ENCODE measurements around the gene CIB1. TPM values are rescaled to one million over a fixed set of nuclear protein-coding genes. Genes with fewer than 3 reads are reported as not detected.
A peak's percentile ranks its signal among the peaks of the same experiment; 100 is the strongest.

Gene CIB1
- total and polyA plus RNA-seq, 2 experiments from 2014 or later: 53.3 to 163 TPM

GRCh38 chr15:90231028-90232017 is 2.4 kb downstream of the CIB1 start:
- H3K4me3 ChIP-seq: no peak overlapping the region
- DNase-seq (ENCODE audit: low spot score): no peak
- H3K4me1 ChIP-seq (ENCODE audit: insufficient read depth): peaks cover 23% of the 10 kb centered on the region
- H3K9me2 ChIP-seq (replicated peaks; ENCODE audit: insufficient read depth): no peaks in the 10 kb centered on the region
- H3K9me3 ChIP-seq (ENCODE audit: low read depth): no peaks in the 10 kb centered on the region
- H3K36me3 ChIP-seq (replicated peaks; ENCODE audit: insufficient read depth, low read depth): no peaks in the 10 kb centered on the region
- H4K20me1 ChIP-seq (ENCODE audit: insufficient read depth, poor library complexity, severe bottlenecking): no peaks in the 10 kb centered on the region
- H3K27me3 ChIP-seq: no peaks in the 10 kb centered on the region
- H3K27ac ChIP-seq: peak overlapping the region; percentile 94
- peaks cover 20% of the 10 kb centered on the region for H3K79me2 ChIP-seq
- H3K4me2 ChIP-seq: peak overlapping the region; percentile 84
- TF ChIP-seq EZH2 (IDR thresholded peaks at IDR 0.05; ENCODE audit: borderline replicate concordance) (no peak), EZH2phosphoT487 (IDR thresholded peaks at IDR 0.05; ENCODE audit: low read depth, severe bottlenecking, unreplicated experiment) (no peak), CTCF (IDR thresholded peaks at IDR 0.05; ENCODE audit: poor library complexity) (no peak)
- no peak overlapping the region for H2AFZ ChIP-seq
- 86% methylated on average over 27 of the region's 27 CpGs for WGBS (ENCODE audit: low lambda C conversion rate, missing lambda C conversion rate)

GRCh38 chr15:90230610-90231009 is 3.1 kb downstream of the CIB1 start:
- no peak for DNase-seq (ENCODE audit: low spot score)
- TF ChIP-seq CTCF (IDR thresholded peaks at IDR 0.05; ENCODE audit: poor library complexity) (no peak), EZH2phosphoT487 (IDR thresholded peaks at IDR 0.05; ENCODE audit: low read depth, severe bottlenecking, unreplicated experiment) (no peak), EZH2 (IDR thresholded peaks at IDR 0.05; ENCODE audit: borderline replicate concordance) (no peak)
- Histone ChIP-seq H3K79me2 (peaks cover 20% of the 10 kb centered on the region), H2AFZ (no peak overlapping the region), H3K36me3 (replicated peaks; ENCODE audit: insufficient read depth, low read depth) (no peaks in the 10 kb centered on the region), H3K4me2 (peak overlapping the region; percentile 29), H3K9me3 (ENCODE audit: low read depth) (no peaks in the 10 kb centered on the region), H3K4me1 (ENCODE audit: insufficient read depth) (peaks cover 23% of the 10 kb centered on the region), H4K20me1 (ENCODE audit: insufficient read depth, poor library complexity, severe bottlenecking) (no peaks in the 10 kb centered on the region), H3K27ac (peak overlapping the region; percentile 84), H3K4me3 (no peak overlapping the region), H3K9me2 (replicated peaks; ENCODE audit: insufficient read depth) (no peaks in the 10 kb centered on the region), H3K27me3 (no peaks in the 10 kb centered on the region)
- WGBS (ENCODE audit: low lambda C conversion rate, missing lambda C conversion rate): 92% methylated on average over 8 of the region's 8 CpGs

DNA sequence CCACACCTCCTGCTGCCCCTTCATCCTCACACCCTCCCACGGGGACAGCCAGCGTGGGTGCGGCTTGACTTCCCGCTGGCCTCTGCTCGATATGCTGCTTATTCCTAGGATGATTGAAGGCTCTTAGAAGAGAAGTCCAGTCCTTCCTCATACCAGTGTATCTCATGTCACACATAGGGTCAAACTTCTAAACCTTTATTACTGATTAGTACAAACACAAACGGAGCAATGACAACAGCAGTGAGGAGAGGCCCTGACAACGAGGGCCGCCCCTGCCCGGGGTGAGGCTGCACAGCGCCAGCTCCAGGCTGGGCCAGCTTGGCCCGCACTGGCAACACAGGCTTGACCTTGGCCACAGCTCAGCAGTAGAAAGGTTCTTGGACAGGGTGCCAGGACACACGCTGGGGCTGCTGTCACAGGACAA is 3.7 kb downstream of the CIB1 start:
- Histone ChIP-seq H3K4me3 (no peak overlapping the region), H3K79me2 (peaks cover 20% of the 10 kb centered on the region), H3K4me2 (peak overlapping the region; percentile 29), H4K20me1 (ENCODE audit: insufficient read depth, poor library complexity, severe bottlenecking) (no peaks in the 10 kb centered on the region), H3K9me3 (ENCODE audit: low read depth) (no peaks in the 10 kb centered on the region), H3K27ac (peak overlapping the region; percentile 84), H3K9me2 (replicated peaks; ENCODE audit: insufficient read depth) (no peaks in the 10 kb centered on the region), H3K27me3 (no peaks in the 10 kb centered on the region), H3K36me3 (replicated peaks; ENCODE audit: insufficient read depth, low read depth) (no peaks in the 10 kb centered on the region), H3K4me1 (ENCODE audit: insufficient read depth) (peaks cover 23% of the 10 kb centered on the region), H2AFZ (no peak overlapping the region)
- 63% methylated on average over 12 of the region's 12 CpGs for WGBS (ENCODE audit: low lambda C conversion rate, missing lambda C conversion rate)
- DNase-seq (ENCODE audit: low spot score): peak; percentile 66
- TF ChIP-seq CTCF (IDR thresholded peaks at IDR 0.05; ENCODE audit: poor library complexity) (no peak), EZH2 (IDR thresholded peaks at IDR 0.05; ENCODE audit: borderline replicate concordance) (no peak), EZH2phosphoT487 (IDR thresholded peaks at IDR 0.05; ENCODE audit: low read depth, severe bottlenecking, unreplicated experiment) (no peak)
